ENCODE results near the gene RASAL1.

- no peak for TF ChIP-seq CTCF (conservative IDR thresholded peaks at IDR 0.05 in 1 of 2, IDR thresholded peaks at IDR 0.05 in 1 of 2; ENCODE audit: low read depth in 1 of 2, low read length in 2 of 2)
- TF ChIP-seq EZH2 (IDR thresholded peaks at IDR 0.05; ENCODE audit: low read length, missing control alignments): no peak
Observed at GRCh38 chr12:113112043-113112899, 23.3 kb downstream of the RASAL1 start.

Data from fibroblast of lung (primary cell).